HG03097 (cell line): ENCODE results near the gene FTH1.

Experiments
- ATAC-seq: cut with Tn5 transposase; IDR thresholded peaks from one replicate; pipeline ENCODE4 v1.9.1; 2021; ENCODE audit not compliant: unreplicated experiment, low FRiP score

FTH1 gene

DNA sequence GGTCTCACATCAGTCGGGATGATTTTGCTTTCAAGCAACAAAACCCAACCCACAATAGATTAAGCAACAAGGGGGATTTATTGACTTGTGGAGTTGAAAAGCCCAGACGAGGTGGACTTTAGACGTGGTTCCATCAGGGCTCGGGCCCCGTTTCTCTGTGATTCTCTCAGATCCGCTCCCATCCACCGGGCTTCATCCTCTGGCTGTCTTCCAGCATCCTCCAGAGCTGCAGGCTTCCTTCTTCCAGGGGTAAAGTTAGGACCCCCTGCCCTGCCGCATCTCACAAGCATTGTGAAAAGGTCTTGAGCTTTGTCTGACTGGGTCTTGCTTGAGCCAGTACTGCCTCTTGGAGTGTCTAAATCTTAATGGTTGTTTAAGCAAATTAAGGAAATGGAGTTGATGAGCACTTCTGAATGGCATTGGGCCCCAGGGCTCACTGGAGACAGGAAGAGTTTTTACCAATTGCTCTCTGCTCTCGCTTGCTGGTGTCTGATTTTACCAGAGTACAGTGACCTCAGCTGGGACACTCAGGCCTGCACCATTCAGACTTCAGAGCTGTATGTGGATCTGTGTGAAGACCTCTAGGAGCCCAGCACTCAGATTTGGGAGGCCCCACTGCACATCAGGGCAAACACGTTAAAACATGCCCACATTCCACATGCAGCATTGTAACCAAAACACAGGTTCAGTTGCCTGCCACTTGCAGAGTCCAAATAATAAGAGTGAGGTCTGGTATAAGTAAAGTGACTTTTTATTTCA, 13.5 kb upstream of the FTH1 start:
- no peak for ATAC-seq

DNA sequence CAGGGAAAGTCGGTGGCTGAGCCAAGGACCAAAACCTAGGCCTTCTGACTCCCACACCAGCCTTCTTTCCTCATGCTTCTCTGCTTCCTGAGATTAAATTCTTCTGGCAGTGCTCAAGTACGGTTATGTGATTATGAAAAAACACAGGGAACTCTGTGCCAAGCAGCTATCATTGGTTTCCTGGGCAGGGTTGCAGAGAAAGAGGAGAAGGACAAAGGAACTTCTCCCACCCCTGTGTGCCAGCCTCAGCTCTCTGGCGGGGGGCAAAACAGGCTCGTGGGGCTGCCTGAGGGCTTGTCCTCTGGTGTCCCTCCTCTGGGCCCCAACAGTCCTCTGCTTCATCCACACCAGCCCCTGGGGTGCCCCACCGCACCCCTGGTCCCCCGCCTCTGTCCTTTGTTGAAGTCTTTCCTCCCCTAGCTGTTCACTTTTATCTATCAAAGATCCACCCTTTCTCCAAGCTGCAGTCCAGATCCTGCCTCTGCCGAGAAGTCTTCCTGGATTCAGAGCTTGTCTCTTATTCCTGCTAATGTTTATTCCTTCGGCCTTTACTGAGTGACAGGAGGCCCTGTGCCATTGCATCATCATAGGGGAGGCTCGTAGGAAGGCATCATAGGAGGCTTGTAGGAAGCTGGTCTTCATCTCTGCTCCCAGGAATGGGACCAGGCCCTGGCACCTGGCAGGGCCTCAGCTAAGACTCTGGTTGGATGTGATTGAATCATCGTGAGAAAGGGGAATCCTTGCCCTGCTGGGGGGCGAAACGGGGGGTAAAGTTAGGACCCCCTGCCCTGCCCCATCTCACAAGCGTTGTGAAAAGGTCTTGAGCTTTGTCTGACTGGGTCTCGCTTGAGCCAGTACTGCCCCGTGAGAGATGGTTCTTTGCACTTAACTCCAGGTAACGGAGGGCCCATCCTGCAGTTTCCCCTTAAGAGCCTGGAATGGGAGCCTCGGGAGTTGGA, 11.5 kb upstream of the FTH1 start:
- ATAC-seq: no peak

GRCh38 chr11:61976813-61977475, 9.5 kb upstream of the FTH1 start:
- ATAC-seq: no peak

GRCh38 chr11:61976420-61976800, 9.0 kb upstream of the FTH1 start:
- no peak for ATAC-seq

- no peak for ATAC-seq
These were observed 8.4 kb upstream of the FTH1 start for GRCh38 chr11:61975638-61976419.

DNA sequence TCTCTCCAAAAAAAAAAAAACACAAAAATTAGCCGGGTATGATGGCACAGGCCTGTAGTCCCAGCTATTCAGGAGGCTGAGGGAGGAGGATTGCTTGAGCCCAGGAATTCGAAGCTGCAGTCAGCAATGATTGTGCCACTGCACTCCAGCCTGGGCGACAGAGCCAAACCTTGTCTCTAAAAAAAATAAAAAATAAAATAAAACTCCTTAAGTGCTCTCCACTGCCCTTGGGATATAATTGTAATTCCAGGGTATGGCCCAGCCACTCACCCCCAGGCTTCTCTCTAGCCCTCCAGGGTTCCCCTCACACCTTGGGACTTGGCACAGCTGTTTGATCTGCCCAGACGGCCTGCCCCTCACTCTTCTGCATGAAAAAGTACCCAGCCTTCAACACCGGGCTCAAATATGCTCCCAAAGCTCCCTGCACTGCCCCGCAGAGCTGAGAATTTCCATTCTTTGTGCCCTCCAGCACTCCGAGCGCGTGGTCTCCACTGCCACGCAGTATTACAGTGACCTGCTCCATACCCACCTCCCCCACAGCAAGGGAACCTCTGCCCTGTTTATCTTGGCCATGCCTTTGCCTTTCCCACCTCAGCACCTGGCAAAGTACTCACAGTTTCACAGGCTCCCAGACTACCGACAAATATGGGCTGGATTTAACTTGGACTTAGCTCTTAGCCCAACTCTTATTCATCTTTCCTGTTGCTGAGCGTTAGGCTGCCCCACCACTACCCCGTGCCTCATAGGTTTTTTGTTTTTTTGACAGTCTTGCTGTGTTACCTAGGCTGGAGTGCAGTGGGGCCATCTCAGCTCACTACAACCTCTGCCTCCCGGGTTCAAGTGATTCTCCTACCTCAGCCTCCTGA, 7.6 kb upstream of the FTH1 start:
- ATAC-seq: no peak

- ATAC-seq: no peak
These were observed 6.2 kb upstream of the FTH1 start for GRCh38 chr11:61973476-61974162.

GRCh38 chr11:61972672-61973475, 5.4 kb upstream of the FTH1 start:
- no peak for ATAC-seq

GRCh38 chr11:61972112-61972671, 4.8 kb upstream of the FTH1 start:
- ATAC-seq: no peak

DNA sequence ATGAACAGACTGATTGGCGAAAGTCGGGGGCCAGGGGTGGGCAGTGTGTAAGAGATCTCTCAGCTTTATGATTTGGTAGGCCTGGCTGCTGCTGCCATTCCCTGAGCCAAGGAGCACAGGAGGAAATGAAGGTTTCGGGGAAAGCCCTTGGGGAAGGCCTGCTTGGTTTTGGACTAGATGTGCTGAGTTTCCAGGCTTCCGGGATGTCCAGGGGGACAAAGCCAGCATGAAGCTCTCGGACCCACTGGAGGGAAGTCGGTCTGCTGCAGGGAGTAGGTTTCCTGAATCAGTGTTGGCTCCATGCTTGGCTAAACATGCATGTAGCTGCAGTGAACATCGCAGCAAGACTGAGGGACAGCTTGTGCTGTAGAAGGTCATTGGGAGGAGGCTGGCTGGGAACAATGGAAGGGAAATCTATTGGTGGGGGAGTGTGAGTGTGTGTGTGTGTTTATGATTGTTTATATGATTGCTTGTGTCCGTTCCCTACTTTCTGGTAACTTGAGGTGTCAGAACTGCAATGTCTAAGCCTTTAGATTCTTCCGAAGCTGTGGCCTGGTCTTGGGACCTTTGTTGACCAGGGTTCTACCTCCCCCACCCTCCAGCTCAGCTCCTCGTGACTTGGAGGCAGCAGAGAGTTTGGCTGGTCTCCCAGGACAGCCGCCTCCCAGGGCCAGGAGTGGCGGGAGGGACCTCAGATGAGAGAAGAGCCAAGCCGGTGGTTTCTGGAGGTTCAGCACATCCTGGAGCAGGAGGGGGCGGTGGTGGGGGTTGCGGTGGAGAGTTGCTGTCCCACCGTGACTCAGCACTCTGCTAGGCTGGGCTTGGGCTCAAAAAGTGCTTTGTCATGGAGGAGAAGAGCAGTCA, 4.0 kb upstream of the FTH1 start:
- ATAC-seq: peak; percentile 24

- no peak for ATAC-seq
These were observed 2.6 kb upstream of the FTH1 start for GRCh38 chr11:61969838-61970662.

DNA sequence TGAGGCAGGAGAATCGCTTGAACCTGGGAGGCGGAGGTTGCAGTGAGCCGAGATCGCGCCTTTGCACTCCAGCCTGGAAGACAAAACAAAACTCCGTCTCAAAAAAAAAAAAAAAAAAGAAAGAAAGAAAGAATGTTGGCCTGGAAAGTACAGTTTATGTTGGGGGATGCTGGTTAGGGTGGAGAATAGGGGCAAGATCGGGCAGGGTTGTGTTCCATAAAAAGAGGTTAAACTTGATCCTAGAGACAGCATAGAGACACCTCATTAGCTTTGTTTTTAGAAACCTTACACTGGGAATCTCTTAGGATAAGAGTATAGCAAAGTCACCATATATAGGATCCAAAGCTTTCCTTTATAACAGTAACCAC, 1.9 kb upstream of the FTH1 start:
- no peak for ATAC-seq

GRCh38 chr11:61968758-61969390, 1.4 kb upstream of the FTH1 start:
- ATAC-seq: no peak

DNA sequence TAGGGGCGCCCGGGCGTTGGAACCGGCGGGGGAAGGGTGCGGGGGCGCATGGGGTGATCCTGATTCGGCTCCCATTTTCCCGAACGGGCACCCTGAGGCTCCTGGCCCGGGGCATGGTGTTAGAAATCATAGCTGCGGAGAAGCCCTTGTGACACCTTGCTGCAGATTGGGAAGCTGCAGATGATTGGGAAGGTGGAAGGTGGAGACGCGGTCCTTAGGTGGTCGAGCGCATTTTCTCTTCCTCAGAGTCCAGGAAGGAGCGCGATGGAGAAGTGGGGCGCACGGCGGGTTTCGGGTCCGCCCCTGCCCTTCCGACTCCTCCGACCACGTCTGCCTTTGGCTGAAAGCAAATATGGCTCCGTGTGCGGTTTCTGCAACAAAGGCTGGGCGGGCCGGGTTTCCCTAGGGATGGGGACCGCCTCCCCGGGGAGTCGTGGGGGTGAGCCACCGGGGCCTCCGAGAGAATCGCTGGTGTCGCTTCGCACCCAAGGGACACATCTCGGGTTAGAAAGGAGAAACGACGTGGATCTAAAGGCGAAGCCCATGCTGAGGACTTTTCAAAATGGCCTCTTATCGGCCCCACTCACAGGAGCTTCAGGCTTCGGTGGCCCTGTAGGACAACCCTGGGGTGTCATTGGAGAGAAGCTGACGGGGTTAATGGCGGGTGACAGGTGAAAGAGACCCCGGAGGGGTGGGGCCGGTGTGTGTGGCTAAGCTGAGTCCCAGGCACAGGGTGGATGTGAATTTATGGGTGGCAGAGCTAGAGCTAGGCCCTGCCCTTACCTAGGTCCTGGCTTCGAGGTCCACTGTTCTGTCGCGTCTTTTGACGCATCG, 707 bp upstream of the FTH1 start:
- peak; percentile 33 for ATAC-seq

DNA sequence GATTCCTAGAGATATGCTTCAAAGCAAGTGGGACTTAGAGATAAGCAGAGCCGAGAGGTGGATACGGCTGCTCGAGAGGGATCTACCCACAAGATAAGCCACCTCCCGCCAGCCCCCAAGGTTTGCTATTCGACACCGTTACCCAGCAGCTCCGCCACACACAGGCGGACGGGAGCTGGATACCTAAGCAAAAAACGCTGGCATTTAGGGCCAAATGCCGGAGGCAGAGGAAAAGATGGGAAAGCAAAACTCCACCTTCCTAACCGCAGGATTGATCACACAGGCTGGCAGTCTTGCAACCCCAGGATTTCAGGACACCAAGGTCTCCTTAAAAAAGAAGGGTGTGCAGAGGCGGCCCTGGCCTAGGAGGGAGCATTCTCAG, 709 bp downstream of the FTH1 start:
- ATAC-seq: no peak
